HG03432 (cell line): ENCODE data around the gene SHLD3.
A peak's percentile ranks its signal among the peaks of the same experiment; 100 is the strongest.
"Not testable (repeated sequence)": the region's sequence is repeated elsewhere in the genome, so short reads cannot be mapped to it uniquely, and the experiment has no call there.

Experiments used
- ATAC-seq: cut with Tn5 transposase; IDR thresholded peaks from one replicate; pipeline ENCODE4 v1.9.1; 2021; ENCODE audit warnings: mild to moderate bottlenecking, moderate library complexity; ENCODE audit not compliant: unreplicated experiment

SHLD3 gene, protein sequence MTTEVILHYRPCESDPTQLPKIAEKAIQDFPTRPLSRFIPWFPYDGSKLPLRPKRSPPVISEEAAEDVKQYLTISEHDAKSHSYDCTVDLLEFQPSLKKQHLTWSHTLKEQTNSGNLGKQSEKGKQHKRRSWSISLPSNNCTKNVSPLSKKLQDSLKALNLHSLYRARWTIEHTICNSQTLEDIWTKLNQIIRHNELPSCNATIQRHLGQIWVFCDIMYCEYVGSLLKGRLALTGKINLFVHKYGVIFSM

GRCh38 chr5:65624571-65625555 lies at the start of gene SHLD3, which contains the start of gene TRAPPC13:
Gene SHLD3, plus strand, starts transcription at chr5:65625027. Its CDS starts 4,561 bp downstream, at chr5:65629588.
Gene TRAPPC13, plus strand, starts transcription at chr5:65625027. Its CDS starts 34 bp downstream, at chr5:65625061.
- ATAC-seq: peak; percentile 81

- no peak for ATAC-seq
These were observed 47.7 kb upstream of the SHLD3 start for GRCh38 chr5:65577141-65577540.

GRCh38 chr5:65588694-65589093 lies 36.1 kb upstream of the SHLD3 start:
- ATAC-seq: no peak

- not testable (repeated sequence) for ATAC-seq
These were observed 23.1 kb upstream of the SHLD3 start for GRCh38 chr5:65601761-65602160.

DNA sequence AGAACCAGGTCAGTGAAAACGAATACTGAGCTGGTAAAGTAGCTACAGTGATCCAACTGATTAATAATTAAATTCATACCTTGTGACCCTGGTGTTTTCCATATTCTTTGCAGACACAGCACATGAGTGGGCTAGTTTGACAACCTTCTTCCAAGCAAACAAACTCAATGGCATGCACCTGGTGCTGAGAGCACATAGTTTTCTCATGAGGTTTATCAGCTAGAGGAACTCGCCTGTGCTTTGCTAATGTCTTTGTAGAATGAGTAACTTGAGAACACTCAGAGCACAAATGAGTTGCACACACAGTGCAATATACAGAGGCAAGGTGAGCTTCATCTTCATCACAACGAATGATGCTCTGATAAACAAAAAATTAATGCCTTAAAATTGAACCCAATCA lies 13.3 kb upstream of the SHLD3 start:
- no peak for ATAC-seq

DNA sequence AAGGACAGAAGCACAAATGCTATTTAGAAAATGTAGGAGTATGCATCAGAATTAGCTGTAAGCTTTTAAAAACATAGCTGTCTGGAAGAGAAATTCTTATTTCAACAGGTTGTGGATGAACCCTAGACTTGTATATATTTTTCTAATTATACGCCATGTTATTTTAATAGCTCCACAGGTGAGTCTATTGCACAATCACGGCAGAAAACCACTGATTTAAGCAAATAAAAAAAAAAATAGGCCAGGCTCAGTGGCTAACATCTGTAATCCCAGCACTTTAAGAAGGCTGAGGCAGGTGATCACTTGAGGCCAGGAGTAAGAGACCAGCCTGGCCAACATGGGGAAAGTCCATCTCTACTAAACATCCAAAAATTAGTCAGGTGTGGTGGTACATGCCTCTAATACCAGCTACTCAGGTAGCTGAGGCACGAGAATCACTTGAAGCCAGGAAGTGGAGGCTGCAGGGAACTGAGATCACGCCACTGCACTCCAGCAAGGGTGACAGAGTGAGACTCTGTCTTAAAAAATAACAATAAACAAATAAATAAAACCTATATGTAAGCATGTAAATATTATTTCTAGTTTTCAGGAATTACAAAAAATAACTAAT lies 12.4 kb upstream of the SHLD3 start:
- ATAC-seq: no peak

DNA sequence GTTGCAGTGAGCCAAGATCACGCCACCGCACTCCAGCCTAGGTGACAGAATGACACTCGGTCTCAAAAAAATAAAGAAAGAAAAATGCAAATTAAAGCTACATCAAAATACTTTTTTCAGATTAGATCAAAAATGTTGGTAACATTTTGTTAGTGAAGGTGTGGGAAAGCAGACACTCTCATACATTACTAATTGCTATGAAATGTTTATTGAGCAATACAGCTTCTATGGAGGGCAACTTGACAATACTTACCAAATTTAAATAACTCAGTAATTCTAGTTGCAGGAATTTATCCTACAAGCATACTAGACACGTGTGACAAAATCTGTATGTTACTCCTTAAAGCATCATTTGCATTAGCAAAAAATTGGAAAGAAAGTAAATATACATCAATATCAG lies 4.8 kb upstream of the SHLD3 start:
- no peak for ATAC-seq

- not testable (repeated sequence) for ATAC-seq
These were observed 2.9 kb upstream of the SHLD3 start for GRCh38 chr5:65621961-65622360.

- ATAC-seq: no peak
These were observed 1.3 kb upstream of the SHLD3 start for GRCh38 chr5:65623482-65623881.

- ATAC-seq: peak; percentile 97
These were observed 729 bp upstream of the SHLD3 start, which contains the start of gene TRIM23 for GRCh38 chr5:65624025-65624570. Gene TRIM23, minus strand, starts transcription at chr5:65624333. Its CDS starts 59 bp downstream, at chr5:65624274.

GRCh38 chr5:65625743-65626142 lies 916 bp downstream of the SHLD3 start:
- ATAC-seq: no peak

- ATAC-seq: no peak
These were observed 6.2 kb downstream of the SHLD3 start for GRCh38 chr5:65630981-65631380.

DNA sequence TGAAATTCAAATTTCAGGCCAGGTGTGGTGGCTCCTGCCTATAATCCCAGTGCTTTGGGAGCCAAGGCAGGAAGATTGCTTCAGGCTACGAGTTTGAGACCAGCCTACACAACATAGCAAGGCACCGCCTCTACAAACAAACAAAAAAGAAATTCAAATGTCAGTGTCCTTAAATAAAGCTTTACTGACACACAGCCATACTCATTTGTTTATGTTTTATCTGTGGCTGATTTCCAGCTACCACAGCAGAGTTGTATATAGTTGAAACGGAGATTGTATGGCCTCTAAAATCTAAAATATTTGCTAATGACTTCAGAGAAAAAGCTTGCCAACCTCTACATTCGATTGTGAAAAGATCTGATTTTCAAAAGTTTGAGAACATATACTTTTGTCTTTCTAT lies 15.4 kb downstream of the SHLD3 start:
- ATAC-seq: no peak

- ATAC-seq: no peak
These were observed 22.1 kb downstream of the SHLD3 start for GRCh38 chr5:65646938-65647337.

- ATAC-seq: no peak
These were observed 23.1 kb downstream of the SHLD3 start for GRCh38 chr5:65647941-65648340.

DNA sequence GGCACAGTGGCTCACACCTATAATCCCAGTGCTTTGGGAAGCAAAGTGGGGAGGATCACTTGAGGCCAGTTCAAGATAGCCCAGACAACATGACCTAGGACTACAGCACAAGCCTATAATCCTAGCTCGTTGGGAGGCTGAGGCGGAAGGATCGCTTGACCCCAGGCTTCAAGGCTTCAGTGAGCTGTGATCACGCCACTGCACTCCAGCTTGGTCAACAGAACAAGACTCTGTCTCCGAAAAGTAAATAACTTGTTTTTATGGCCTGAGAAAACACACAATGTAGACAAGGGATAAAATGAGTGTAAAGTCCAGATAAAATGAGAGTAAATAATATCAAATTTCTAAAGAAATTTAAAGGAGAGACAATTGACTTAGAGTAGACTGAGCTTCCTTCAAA lies 26.3 kb downstream of the SHLD3 start:
- ATAC-seq: no peak

DNA sequence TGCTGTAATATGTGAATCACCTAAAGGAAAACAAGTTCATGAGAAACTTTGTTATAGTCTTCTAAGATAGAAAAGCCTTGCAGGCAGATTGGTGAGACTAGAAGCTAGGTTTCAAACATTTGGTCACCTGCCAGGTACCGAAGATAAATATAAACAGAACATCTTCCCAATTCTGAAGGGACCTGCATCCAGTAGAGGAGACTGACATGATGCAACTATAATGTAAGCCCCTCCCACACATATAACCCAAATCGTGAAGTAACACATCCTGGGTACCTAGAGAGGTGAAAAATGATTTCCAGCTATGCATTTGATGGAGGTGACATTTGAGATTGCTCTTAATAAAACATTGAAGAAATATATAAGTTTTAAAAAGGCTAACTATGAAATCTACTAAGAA lies 29.9 kb downstream of the SHLD3 start:
- no peak for ATAC-seq

DNA sequence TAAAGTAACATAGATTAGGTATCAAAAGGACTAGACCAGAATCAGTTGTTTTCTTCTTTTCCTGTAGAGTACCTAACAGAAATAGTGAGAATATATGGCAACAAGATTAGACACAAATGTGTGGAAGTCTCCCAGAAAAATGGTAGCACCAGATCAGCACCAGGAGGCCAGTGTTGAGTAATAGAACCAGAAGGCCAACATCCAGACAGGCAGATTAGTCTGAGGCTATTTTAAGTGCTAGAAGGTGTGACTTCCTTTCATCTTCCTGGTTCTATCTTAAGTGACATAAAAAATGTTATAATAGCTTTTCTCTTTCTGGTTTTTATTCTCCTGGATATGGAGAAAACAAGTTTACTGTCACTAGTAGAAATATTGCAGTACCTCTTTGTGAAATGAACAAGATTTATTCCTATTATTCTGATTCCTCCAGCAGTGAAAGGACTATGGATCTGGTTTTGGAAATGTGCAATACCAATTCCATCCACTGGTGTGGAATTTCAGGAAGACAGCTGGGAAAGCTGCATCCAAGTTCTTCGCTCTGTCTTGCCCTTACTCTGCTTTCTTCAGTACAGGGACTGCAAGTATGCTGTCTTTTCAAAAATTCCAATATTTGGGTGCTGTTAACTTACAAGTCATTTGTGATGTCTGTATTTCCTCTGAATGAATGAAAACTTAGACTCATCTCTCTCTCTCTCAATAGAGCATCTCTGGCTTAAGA lies 39.1 kb downstream of the SHLD3 start:
- ATAC-seq: no peak

DNA sequence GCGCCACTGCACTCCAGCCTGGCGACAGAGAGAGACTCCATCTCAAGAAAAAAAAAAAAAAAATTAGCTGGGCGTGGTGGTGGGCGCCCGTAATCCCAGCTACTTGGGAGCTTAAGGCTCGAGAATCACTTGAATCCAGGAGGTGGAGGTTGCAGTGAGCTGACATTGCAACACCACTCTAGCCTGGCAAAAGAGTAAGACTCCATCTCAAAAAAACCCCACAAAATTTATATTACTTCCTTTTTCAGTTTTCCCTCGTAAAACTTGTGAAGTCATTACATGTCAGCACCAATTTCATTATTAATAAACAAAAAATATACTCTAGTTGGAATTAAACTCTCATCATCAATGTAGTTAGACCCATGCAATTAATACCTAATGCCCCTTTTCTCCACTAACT lies 43.9 kb downstream of the SHLD3 start:
- no peak for ATAC-seq

GRCh38 chr5:65672796-65673195 lies 48.0 kb downstream of the SHLD3 start:
- ATAC-seq: no peak
